Heart left ventricle (tissue), 13 donors: Measurements from ENCODE around the gene LRRK2.

ENCODE experiments used
- POLR2A ChIP-seq, 2 donors: fragments of 450-650 bp; IDR thresholded peaks; one replicate each; pipeline ENCODE4 v1.6.1; 2017; ENCODE audit warnings: antibody characterized with exemption in 2 of 2, mild to moderate bottlenecking in 2 of 2, moderate library complexity in 2 of 2
- TF ChIP-seq, protein P1 (sequence below), 12 donors: fragments of 200-600 bp; sonication (generic) in 4 of 12; IDR thresholded peaks; one replicate each; pipeline versions ENCODE4 v1.5.0 to v1.8.0; 2018 to 2022; ENCODE audit warnings: antibody characterized with exemption in 12 of 12, mild to moderate bottlenecking in 5 of 12
- donor health status: ischemic (EF 13 %, LVEDD 7.1; RV severe dilation, severe dysfunction).
- donor health status: DM: no; HTN: yes; CAD: no.
- donor health status: DM: no; HTN: no; CAD: no.
- donor health status: ischemic (EF 25% LVEDD 6.9; RV normal size, moderate dysfunction).
- donor health status: ischemic (EF 25% LVEDD 5.7; RV mildly dilated, moderate dysfunction).
- donor health status: ischemic (EF 35%, LVEDD 5.7; RV mildly dilated, moderate dysfunction).
- donor health status: nonischemic (EF 11% LVEDD 7.7; RV severe dilation, severe dysfunction).
- donor health status: DM: yes; HTN: yes; CAD: no.
- donor health status: PGD.
- donor health status: ischemic (EF 29% LVEDD 5.4; RV normal size, mild dysfunction).
- donor health status: nonischemic (EF 23%, LVEDD 6.1; RV moderate dilation, normal function).

GRCh38 chr12:40240779-40241178 is 16.0 kb downstream of the LRRK2 start:
- TF ChIP-seq, protein P1, sequence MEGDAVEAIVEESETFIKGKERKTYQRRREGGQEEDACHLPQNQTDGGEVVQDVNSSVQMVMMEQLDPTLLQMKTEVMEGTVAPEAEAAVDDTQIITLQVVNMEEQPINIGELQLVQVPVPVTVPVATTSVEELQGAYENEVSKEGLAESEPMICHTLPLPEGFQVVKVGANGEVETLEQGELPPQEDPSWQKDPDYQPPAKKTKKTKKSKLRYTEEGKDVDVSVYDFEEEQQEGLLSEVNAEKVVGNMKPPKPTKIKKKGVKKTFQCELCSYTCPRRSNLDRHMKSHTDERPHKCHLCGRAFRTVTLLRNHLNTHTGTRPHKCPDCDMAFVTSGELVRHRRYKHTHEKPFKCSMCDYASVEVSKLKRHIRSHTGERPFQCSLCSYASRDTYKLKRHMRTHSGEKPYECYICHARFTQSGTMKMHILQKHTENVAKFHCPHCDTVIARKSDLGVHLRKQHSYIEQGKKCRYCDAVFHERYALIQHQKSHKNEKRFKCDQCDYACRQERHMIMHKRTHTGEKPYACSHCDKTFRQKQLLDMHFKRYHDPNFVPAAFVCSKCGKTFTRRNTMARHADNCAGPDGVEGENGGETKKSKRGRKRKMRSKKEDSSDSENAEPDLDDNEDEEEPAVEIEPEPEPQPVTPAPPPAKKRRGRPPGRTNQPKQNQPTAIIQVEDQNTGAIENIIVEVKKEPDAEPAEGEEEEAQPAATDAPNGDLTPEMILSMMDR (IDR thresholded peaks at IDR 0.05) = no peak
- no peak for TF ChIP-seq POLR2A (IDR thresholded peaks at IDR 0.05)
